ENCODE results near the gene NPBWR2. TPM values are rescaled to one million over a fixed set of nuclear protein-coding genes. Genes with fewer than 3 reads are reported as not detected.

The NPBWR2 gene
- total and polyA plus RNA-seq, 2 donors (not counting 3 experiments of a cell fraction or from before 2014, with no cell fraction given), result not detected

DNA sequence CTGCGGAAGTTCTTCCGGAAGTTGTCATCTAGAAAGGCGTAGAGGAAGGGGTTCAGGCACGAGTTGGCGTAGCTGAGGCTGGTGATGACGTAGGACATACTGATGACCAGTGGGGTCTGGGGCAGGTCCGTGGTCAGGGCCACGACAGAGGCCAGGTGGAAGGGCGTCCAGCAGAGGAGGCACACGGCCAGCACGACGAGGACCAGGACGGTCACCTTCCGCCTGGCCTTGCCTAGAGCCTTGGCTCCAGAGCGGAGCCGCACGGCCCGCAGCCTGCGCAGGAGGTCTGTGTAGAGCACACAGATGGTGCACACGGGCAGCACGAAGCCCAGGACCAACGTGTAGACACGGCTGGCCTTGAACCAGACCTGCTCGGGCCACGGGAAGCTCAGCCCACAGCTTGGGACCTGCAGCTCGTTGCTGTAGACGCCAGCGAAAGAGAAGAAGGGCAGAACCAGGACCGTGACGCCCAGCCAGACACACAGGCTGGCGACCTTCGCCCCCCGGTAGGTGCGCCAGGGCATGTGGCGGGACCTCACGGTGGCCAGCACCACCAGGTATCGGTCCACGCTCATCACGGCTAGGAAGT lies 1.4 kb downstream of the NPBWR2 start:
- CTCF ChIA-PET, result interaction anchor here (2.0 kb wide), 1 partner anchor 22 kb away, joined by 6 read pairs; no protein-coding TSS in a partner anchor

More for the DNA sequence above, 1.4 kb downstream of the NPBWR2 start:
- no peaks in the 10 kb centered on the region for H3K9me1 ChIP-seq (replicated peaks; ENCODE audit: control insufficient read depth, extremely low read depth, insufficient read depth, low read length)
- FAIRE-seq (no peak), DNase-seq (ENCODE audit: low read depth, low spot score) (no peak)
- no peak overlapping the region for H2AFZ ChIP-seq (ENCODE audit: low read depth, low read length)
- H3K79me2 ChIP-seq (ENCODE audit: control insufficient read depth, insufficient read depth, low read length), result no peaks in the 10 kb centered on the region
- H3K4me2 ChIP-seq (ENCODE audit: insufficient read depth, low read length), result no peak overlapping the region
- TF ChIP-seq EZH2 (IDR thresholded peaks at IDR 0.05; ENCODE audit: borderline replicate concordance, low read depth, low read length, severe bottlenecking) (no peak), GATA2 (IDR thresholded peaks at IDR 0.05; ENCODE audit: insufficient read depth, insufficient read length, low read depth, low read length) (no peak), CTCF (IDR thresholded peaks at IDR 0.05; ENCODE audit: extremely low read depth in 1 of 2, insufficient read depth in 1 of 2, low read depth in 1 of 2, low read length in 2 of 2) (no peak), JUN (IDR thresholded peaks at IDR 0.05; ENCODE audit: borderline replicate concordance, insufficient read depth, insufficient read length, low read depth) (no peak), POLR2A (IDR thresholded peaks at IDR 0.05; ENCODE audit: low read depth, low read length) (no peak), POLR2AphosphoS5 (IDR thresholded peaks at IDR 0.05; ENCODE audit: insufficient read depth, low read depth, low read length) (no peak), MYC (IDR thresholded peaks at IDR 0.05; ENCODE audit: low read depth, low read length) (no peak), FOS (IDR thresholded peaks at IDR 0.05; ENCODE audit: borderline replicate concordance, insufficient read depth, low read length) (no peak)
- TF ChIP-seq, protein P1, sequence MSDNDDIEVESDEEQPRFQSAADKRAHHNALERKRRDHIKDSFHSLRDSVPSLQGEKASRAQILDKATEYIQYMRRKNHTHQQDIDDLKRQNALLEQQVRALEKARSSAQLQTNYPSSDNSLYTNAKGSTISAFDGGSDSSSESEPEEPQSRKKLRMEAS (IDR thresholded peaks at IDR 0.05; ENCODE audit: insufficient read depth, insufficient read length), result no peak
- no peaks in the 10 kb centered on the region for H3K4me1 ChIP-seq (ENCODE audit: control insufficient read depth, extremely low read depth, insufficient read depth, low read length)
- POLR2A ChIA-PET, result no interaction called here
- dilution Hi-C loops (cut with MboI; ENCODE audit: extremely low pct_ligation_motif_present, low sequenced_read_pairs) (no loop called here), intact Hi-C loops (cut with micrococcal nuclease) (no loop called here)
- no peak overlapping the region for H3K4me3 ChIP-seq (replicated peaks in 1 of 3; ENCODE audit: insufficient read depth in 1 of 3, low read depth in 1 of 3, low read length in 3 of 3)
- H3K36me3 ChIP-seq (ENCODE audit: control insufficient read depth in 2 of 2, extremely low read depth in 1 of 2, insufficient read depth in 2 of 2, low read length in 2 of 2), result no peaks in the 10 kb centered on the region
- no peak overlapping the region for H3K27ac ChIP-seq (ENCODE audit: insufficient read depth, low read depth, low read length)
- BruUV-seq (replicated peaks), result no TSS peak
- no peaks in the 10 kb centered on the region for H4K20me1 ChIP-seq (replicated peaks; ENCODE audit: control insufficient read depth, extremely low read depth, insufficient read depth, low read length)
- H3K27me3 ChIP-seq (ENCODE audit: control insufficient read depth in 2 of 2, insufficient read depth in 2 of 2, low read length in 2 of 2), result peaks cover 16% of the 10 kb centered on the region in 2 experiments
- H3K9me3 ChIP-seq (replicated peaks; ENCODE audit: control insufficient read depth, insufficient read depth, low read length), result no peaks in the 10 kb centered on the region
- no peak overlapping the region for H3K9ac ChIP-seq (replicated peaks; ENCODE audit: extremely low read depth, insufficient read depth, low read length)
